Testis (tissue), 2 donors: Measurements from ENCODE around the gene PTPRG.

ENCODE experiments used
- CTCF ChIP-seq, 3 experiments: fragments of 450-650 bp in 2 of 3; fragments of 200-600 bp in 1 of 3; sonication (generic) in 1 of 3; IDR thresholded peaks; one replicate each; pipeline ENCODE4 v1.5.1; 2016 to 2019; ENCODE audit warnings: antibody characterized with exemption in 3 of 3, mild to moderate bottlenecking in 2 of 3, moderate library complexity in 1 of 3
- POLR2A ChIP-seq: fragments of 450-650 bp; IDR thresholded peaks from one replicate; pipeline ENCODE4 v1.6.1; 2017; ENCODE audit warnings: antibody characterized with exemption, mild to moderate bottlenecking, moderate library complexity

DNA sequence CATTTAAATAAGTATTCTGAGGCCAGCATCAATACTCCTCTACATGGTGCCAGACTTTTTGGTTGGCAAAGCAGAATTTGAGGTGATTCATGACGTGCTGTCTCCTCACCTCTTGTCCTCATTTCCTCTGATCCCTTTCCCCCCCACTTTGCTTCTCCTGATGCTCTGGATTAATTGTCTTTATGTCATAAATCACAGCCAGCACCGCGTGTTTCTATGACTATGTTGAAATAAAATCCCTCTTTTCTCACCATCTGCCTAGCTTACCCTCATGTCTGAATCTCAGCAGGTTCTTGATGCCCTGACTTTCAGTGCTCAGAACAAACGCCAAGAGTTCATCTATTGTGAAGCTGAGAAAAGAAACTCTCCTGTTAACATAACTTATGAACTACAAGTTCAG lies 19.7 kb upstream of the PTPRG start:
- TF ChIP-seq CTCF (IDR thresholded peaks at IDR 0.05) (no peak), POLR2A (no peak)
